Testis (tissue), 3 donors: Measurements from ENCODE around the gene RRP1B. TPM values are rescaled to one million over a fixed set of nuclear protein-coding genes. Genes with fewer than 3 reads are reported as not detected.

Experiments used
- DNase-seq: peaks from one replicate; pipeline ENCODE4 v3.0.0-alpha.2; 2019
- H3K27ac ChIP-seq, 2 donors: fragments of 200-600 bp; sonication (generic); one replicate each; pipeline ENCODE4 v1.5.1; 2019
- H3K27me3 ChIP-seq: fragments of 200-600 bp; sonication (generic); one replicate; pipeline ENCODE4 v1.5.1; 2019
- H3K36me3 ChIP-seq: fragments of 200-600 bp; sonication (generic); one replicate; pipeline ENCODE4 v1.5.1; 2017; ENCODE audit warnings: low read depth; ENCODE audit errors: missing control alignments
- H3K4me1 ChIP-seq: fragments of 200-600 bp; sonication (generic); one replicate; pipeline ENCODE4 v1.5.1; 2019
- H3K4me3 ChIP-seq, 2 donors: fragments of 200-600 bp; sonication (generic); one replicate each; pipeline ENCODE4 v1.5.1; 2017 to 2019
- H3K9me3 ChIP-seq: fragments of 200-600 bp; sonication (generic); one replicate; pipeline ENCODE4 v1.5.1; 2017
- CTCF ChIP-seq, 3 experiments: fragments of 450-650 bp in 2 of 3; fragments of 200-600 bp in 1 of 3; sonication (generic) in 1 of 3; IDR thresholded peaks; one replicate each; pipeline ENCODE4 v1.5.1; 2016 to 2019; ENCODE audit warnings: antibody characterized with exemption in 3 of 3, mild to moderate bottlenecking in 2 of 3, moderate library complexity in 1 of 3
- POLR2A ChIP-seq: fragments of 450-650 bp; IDR thresholded peaks from one replicate; pipeline ENCODE4 v1.6.1; 2017; ENCODE audit warnings: antibody characterized with exemption, mild to moderate bottlenecking, moderate library complexity
- WGBS, 2 donors: methylation state at CpG; one replicate each; pipeline ENCODE4 v1.1.5; 2018; 5-methylcytosine and 5-hydroxymethylcytosine counted together
- intact Hi-C: fragments of 100-400 bp; cut with DNase I; formaldehyde crosslinking; loops from one replicate; pipeline ENCODE4 v1.15.1; 2023; ENCODE audit warnings: low total_unique reads
- polyA plus RNA-seq: library from polyadenylated mRNA; stranded (reverse); fragments of 350-450 nt; fragmentation: Illumina TruSeq; extraction: RNeasy Lipid Tissue Mini Kit (QIAGEN cat#74804); gene quantifications from one replicate; pipeline ENCODE4 v1.2.3, GENCODE V29; 2014; ENCODE audit warnings: low read depth, low replicate concordance; ENCODE audit not compliant: insufficient read depth
- total RNA-seq, 2 donors: library from RNA; depleted of rRNA; stranded (reverse); fragments of >200 nt; gene quantifications; one replicate each; pipeline ENCODE4 v1.2.3, GENCODE V29; 2016

RRP1B gene
- total and polyA plus RNA-seq, 3 donors from 2014 or later, result 27.8 to 48.6 (median 44.8) TPM

- TF ChIP-seq POLR2A (no peak), CTCF (IDR thresholded peaks at IDR 0.05) (no peak)
- intact Hi-C loops, result no loop called here
- 68 to 80% methylated on average over 5 of the region's 5 CpGs for WGBS, 2 donors
- no peak overlapping the region for H3K4me3 ChIP-seq
- H3K27me3 ChIP-seq, result no peaks in the 10 kb centered on the region
- DNase-seq, result no peak
- H3K9me3 ChIP-seq, result no peaks in the 10 kb centered on the region
- no peaks in the 10 kb centered on the region for H3K36me3 ChIP-seq
- no peak overlapping the region for H3K27ac ChIP-seq
- H3K4me1 ChIP-seq, result no peaks in the 10 kb centered on the region
Observed at GRCh38 chr21:43632373-43632905, 26.9 kb upstream of the RRP1B start.

DNA sequence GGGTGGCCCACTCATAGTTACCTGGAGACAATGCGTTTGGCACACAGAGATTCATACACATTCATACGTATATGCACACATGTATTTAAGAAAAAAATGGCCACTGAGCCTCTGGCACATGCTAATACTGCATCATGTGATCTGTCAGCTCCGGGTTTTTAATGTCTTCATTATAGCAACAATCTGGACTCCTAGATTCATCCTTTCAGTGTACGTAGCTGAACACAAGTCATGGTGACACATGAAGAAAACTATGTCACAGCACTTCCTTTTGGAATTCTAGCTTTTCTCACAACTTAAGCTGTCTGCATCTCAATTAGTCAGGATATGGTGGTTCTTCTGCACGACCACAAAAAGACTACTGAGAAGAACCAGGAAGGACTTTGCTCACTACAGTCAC is 24.7 kb upstream of the RRP1B start:
- H3K27ac ChIP-seq, result no peak overlapping the region
- no peak for TF ChIP-seq CTCF (IDR thresholded peaks at IDR 0.05)
- TF ChIP-seq POLR2A, result no peak
- no peaks in the 10 kb centered on the region for H3K9me3 ChIP-seq
- H3K4me1 ChIP-seq, result no peaks in the 10 kb centered on the region
- 88 to 90% methylated on average over 5 of the region's 5 CpGs for WGBS, 2 donors
- intact Hi-C loops, result no loop called here
- H3K36me3 ChIP-seq, result no peaks in the 10 kb centered on the region
- no peaks in the 10 kb centered on the region for H3K27me3 ChIP-seq
- H3K4me3 ChIP-seq, result no peak overlapping the region
- no peak for DNase-seq

DNA sequence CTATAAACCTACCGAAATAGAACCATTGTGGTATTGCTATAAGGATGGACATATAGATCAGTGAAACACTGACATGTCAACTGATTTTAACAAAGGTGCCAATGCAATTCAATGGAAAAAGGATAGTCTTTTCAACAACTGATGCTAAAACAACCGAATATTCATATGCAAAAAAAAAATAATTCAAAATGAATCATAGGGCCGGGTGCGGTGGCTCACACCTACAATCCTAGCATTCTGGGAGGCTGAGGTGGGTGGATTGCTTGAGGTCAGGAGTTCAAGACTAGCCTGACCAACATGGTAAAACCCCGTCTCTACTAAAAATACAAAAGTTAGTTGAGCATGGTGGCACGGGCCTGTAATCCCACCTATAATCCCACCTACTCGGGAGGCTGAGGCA is 23.9 kb upstream of the RRP1B start:
- H3K4me1 ChIP-seq, result no peaks in the 10 kb centered on the region
- H3K36me3 ChIP-seq, result no peaks in the 10 kb centered on the region
- H3K27me3 ChIP-seq, result no peaks in the 10 kb centered on the region
- H3K4me3 ChIP-seq, result no peak overlapping the region
- DNase-seq, result no peak
- WGBS, 2 donors, result 94 to 95% methylated on average over 7 of the region's 7 CpGs
- TF ChIP-seq CTCF (IDR thresholded peaks at IDR 0.05) (no peak), POLR2A (no peak)
- no peaks in the 10 kb centered on the region for H3K9me3 ChIP-seq
- H3K27ac ChIP-seq, result no peak overlapping the region
- intact Hi-C loops, result no loop called here

DNA sequence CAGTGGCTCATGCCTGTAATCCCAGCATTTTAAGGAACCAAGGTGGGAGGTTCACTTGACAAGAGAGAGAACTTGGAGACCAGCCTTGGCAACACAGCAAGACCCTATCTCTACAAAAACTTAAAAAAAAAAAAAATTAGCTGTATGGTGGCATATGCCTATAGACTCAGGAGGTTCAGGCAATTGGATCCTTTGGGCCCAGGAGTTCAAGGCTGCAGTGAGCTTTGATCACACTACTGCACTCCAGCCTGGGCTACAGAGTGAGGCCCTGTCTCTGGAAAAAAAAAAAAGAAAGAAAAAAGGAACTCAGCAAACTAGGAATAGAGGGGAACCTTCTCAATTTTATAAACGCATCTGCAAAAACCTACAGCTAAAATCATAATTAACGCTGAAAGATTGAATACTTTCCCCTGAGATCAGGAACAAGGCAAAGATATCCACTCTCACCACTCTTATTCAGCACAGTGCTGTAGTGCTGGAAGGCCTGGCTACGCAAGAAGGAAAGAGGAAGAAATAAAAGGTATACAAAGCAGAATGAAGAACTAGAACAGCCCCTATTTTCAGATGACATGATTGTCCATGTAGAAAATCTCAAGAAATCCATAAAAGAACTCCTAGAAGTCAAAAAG is 21.7 kb upstream of the RRP1B start:
- Histone ChIP-seq H3K36me3 (no peaks in the 10 kb centered on the region), H3K9me3 (no peaks in the 10 kb centered on the region), H3K27me3 (no peaks in the 10 kb centered on the region), H3K27ac (no peak overlapping the region), H3K4me1 (no peaks in the 10 kb centered on the region), H3K4me3 (no peak overlapping the region)
- no peak for TF ChIP-seq CTCF (IDR thresholded peaks at IDR 0.05)
- no peak for TF ChIP-seq POLR2A
- 88 to 90% methylated on average over 3 of the region's 3 CpGs for WGBS, 2 donors
- intact Hi-C loops, result no loop called here
- no peak for DNase-seq
